GM21381 (cell line): ENCODE data around the gene KRT20.
"Not testable (repeated sequence)": the region's sequence is repeated elsewhere in the genome, so short reads cannot be mapped to it uniquely, and the experiment has no call there.

ENCODE experiments used
- ATAC-seq: cut with Tn5 transposase; IDR thresholded peaks from one replicate; pipeline ENCODE4 v1.9.1; 2021; ENCODE audit warnings: mild to moderate bottlenecking, moderate library complexity; ENCODE audit not compliant: unreplicated experiment

Gene KRT20

GRCh38 chr17:40884708-40885512 is at the start of gene KRT20:
Gene KRT20 (minus strand): TSS chr17:40885242. CDS start chr17:40885185, 57 bp downstream.
- ATAC-seq = no peak

- no peak for ATAC-seq
Measured at GRCh38 chr17:40932608-40933007, 47.6 kb upstream of the KRT20 start.

- no peak for ATAC-seq
Measured at GRCh38 chr17:40931311-40931710, 46.3 kb upstream of the KRT20 start.

- ATAC-seq = no peak
Measured at GRCh38 chr17:40926341-40926740, 41.3 kb upstream of the KRT20 start.

GRCh38 chr17:40922239-40922638 is 37.2 kb upstream of the KRT20 start:
- no peak for ATAC-seq

- ATAC-seq = no peak
Measured at GRCh38 chr17:40921026-40921425, 36.0 kb upstream of the KRT20 start.

GRCh38 chr17:40917116-40917515 is 32.1 kb upstream of the KRT20 start:
- ATAC-seq = not testable (repeated sequence)

GRCh38 chr17:40916366-40916765 is 31.3 kb upstream of the KRT20 start:
- ATAC-seq = no peak

- no peak for ATAC-seq
Measured at GRCh38 chr17:40915721-40916256, 30.7 kb upstream of the KRT20 start.

- no peak for ATAC-seq
Measured at GRCh38 chr17:40915199-40915661, 30.2 kb upstream of the KRT20 start.

GRCh38 chr17:40914075-40914855 is 29.2 kb upstream of the KRT20 start:
- ATAC-seq = no peak

GRCh38 chr17:40912486-40913210 is 27.6 kb upstream of the KRT20 start:
- ATAC-seq = no peak

- ATAC-seq = no peak
Measured at GRCh38 chr17:40910441-40910841, 25.4 kb upstream of the KRT20 start.

GRCh38 chr17:40909755-40910154 is 24.7 kb upstream of the KRT20 start:
- no peak for ATAC-seq

GRCh38 chr17:40909351-40909750 is 24.3 kb upstream of the KRT20 start:
- no peak for ATAC-seq

GRCh38 chr17:40906613-40907012 is 21.6 kb upstream of the KRT20 start:
- no peak for ATAC-seq

- ATAC-seq = no peak
Measured at GRCh38 chr17:40905370-40905769, 20.3 kb upstream of the KRT20 start.

- no peak for ATAC-seq
Measured at GRCh38 chr17:40903129-40903847, 18.2 kb upstream of the KRT20 start.

- no peak for ATAC-seq
Measured at GRCh38 chr17:40902498-40902897, 17.5 kb upstream of the KRT20 start.

GRCh38 chr17:40901981-40902474 is 17.0 kb upstream of the KRT20 start:
- ATAC-seq = no peak
